Raji (cell line): ENCODE data around the gene CD320.

Experiments used
- POLR2A ChIP-seq: IDR thresholded peaks from 2 replicates; pipeline ENCODE4 v1.6.1; 2011; ENCODE audit warnings: low read depth, low read length, control low read depth; ENCODE audit not compliant: insufficient read depth

The CD320 gene

DNA sequence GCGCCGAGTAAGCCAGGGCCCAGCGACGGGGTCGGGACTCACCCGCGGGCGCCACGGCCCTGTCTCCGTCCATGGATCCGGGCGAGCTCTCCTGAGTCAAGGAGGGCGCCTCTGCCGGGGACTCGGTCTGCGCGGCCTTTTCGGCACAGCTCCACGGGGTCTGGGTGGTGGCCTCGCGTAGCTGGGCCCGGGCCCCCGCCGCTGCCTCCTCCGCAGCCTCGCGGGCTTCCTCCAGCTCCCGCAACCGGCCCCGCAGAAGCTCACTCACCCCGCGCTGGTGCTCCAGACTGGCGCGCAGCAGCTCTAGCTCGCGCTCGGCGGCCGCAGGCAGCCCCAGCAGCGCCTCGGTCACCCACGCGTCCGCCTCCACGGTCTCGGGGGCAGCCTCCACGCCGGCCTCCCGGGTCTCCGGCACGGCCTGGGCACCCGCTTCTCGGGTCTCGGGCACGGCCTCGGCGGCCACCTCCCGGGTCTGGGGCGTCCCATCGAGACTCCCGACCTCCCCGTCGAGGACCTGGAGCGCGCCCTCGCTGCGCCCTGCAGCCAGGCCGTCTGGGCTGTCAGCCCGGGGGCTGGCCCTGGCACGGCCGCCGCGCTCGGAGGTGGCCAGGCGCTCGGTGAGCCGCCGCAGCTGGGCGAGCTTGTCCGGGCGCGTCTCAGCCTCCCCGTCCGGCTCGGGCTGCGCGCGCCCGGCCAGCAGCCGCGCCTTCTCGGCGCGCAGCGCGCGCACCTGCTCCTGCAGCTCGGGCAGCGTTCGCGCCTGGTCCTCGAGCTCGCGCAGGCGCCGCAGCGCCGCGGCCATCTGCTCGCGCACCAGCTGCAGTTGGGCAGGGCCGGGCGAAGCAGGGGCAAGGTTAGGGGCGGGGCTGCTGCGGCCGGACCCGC, 26.5 kb upstream of the CD320 start:
- TF ChIP-seq POLR2A = no peak

DNA sequence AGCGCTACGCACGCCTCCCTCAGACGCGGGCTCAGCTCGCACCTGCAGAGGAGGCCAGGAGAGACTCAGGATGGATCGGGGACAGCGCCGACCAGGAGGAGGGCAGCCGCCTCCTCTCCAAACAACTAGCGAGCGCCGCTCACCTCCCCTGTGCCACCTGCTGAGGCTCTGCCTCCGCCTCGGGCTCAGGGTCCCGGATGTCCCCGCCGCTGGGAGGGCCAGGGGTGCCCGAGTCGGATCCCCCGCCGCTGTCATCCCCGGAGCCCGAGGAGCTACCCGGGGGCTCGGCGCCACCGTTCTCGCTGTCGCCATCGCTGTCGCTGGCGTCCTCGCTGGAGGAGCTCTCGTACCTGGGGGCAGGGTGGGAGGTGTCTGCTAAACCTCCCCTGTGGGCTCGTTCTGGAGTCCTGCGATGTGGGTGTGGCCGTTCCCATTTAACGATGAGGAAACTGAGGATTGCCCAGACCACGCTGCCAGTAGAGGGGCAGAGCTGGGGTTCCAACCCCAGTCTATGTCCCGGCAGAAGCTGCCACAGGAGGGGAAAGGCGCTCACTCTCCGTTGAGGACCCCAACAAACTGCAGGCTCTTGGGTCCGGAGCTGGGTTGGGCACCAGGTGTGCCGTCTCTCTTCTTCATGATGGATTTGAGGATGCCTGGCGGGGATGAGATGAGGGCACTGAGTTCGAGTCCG, 25.8 kb upstream of the CD320 start:
- TF ChIP-seq POLR2A = no peak

DNA sequence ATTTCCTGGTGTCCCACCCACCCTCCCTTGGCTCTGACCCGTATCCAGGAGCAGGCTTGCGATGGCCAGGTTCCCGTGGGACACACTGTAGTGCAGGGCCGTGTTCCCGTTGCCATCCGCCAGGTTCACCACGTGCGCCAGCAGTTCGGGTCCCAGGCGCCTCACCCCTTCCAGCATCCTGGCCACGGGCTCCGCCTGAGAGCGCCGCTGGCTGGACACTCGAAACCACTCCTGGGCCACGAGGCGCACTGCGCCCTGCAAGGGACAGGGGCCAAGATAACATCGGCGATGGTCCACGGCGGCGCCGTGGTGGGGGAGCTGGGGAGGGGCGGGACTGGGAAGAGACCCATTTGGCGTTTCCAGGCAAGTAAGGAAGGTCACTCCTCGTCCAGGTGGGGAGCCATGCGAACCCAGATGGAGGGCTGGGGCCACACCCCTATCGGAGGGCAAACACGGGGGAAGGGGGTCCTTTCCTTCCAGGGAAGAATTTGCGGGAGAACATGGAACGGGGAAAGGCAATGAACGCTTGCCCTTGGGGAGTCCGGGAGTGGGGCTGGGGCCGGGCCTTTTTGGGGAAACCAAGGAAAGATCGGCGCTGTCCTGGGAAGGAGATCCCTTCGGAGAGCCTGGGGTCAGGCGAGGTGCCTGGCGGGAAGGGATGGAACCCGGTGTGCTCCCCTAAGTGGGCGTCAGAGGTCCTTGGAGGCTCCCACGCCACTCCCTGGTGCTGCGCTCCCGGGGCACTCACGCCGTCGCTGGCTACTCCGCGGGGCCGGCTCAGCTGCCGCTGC, 25.0 kb upstream of the CD320 start:
- no peak for TF ChIP-seq POLR2A

DNA sequence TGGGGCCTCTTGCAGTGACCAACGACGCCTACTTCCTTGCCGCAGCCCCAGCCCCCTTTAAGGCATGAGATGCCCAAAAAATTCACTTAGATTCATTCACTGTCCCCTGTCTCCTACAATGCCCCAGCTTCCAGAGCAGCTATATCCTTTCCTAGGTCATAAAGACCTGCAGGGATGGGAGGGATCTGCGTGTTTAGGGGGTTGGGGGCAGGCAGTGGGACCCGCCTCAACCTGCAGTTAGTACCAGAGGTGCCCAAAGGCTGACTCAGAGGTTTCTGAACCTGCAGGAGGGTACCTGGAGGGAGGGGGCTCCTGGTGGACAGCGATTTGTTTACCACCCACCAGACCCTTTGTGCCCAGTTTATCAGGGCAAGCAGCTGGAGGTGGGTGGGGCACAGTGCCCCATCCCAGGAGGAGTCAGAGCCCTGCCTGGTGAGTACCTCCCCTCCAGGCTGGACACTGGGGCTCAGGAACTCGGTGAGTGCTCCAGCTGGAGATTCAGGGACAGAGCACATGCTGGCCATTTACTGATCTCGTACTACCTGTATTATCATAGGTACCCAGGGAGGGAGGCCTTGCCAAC, 23.2 kb upstream of the CD320 start:
- TF ChIP-seq POLR2A = no peak

DNA sequence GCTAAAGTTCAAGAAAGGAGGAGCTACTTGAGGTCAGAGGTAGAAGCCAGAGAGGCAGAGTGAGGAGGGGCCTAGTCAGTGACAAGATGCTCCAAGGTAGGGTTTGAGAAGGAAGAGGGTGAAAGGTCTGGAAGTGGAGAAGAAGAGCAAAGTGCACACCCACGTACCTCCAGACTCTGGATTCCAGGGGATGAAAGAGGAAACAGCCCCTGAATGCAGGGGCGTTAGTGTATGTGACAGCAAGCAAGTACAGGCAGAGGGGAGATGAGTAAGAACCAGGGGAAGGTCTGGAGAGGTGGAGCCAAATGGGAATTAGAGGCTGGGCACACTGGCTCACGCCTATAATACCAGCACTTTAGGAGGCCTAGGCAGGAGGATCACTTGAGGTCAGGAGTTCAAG, 21.8 kb upstream of the CD320 start:
- no peak for TF ChIP-seq POLR2A

DNA sequence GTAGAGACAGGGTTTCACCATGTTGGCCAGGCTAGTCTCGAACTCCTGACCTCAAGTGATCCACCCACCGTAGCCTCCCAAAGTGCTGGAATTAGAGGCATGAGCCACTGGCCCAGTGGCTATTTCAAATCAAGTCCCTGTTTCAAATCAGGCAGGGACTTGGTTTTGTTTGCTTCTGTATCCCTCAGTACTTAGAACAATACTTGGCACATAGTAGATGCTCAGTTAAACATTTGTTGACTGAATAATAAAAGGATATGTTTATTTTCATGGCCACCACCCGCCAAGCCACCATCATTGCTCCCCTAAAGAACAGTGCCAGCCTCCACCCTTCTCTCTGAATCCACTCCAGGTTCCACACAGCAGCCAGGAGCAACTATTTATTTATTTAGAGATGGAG, 17.3 kb upstream of the CD320 start:
- no peak for TF ChIP-seq POLR2A

DNA sequence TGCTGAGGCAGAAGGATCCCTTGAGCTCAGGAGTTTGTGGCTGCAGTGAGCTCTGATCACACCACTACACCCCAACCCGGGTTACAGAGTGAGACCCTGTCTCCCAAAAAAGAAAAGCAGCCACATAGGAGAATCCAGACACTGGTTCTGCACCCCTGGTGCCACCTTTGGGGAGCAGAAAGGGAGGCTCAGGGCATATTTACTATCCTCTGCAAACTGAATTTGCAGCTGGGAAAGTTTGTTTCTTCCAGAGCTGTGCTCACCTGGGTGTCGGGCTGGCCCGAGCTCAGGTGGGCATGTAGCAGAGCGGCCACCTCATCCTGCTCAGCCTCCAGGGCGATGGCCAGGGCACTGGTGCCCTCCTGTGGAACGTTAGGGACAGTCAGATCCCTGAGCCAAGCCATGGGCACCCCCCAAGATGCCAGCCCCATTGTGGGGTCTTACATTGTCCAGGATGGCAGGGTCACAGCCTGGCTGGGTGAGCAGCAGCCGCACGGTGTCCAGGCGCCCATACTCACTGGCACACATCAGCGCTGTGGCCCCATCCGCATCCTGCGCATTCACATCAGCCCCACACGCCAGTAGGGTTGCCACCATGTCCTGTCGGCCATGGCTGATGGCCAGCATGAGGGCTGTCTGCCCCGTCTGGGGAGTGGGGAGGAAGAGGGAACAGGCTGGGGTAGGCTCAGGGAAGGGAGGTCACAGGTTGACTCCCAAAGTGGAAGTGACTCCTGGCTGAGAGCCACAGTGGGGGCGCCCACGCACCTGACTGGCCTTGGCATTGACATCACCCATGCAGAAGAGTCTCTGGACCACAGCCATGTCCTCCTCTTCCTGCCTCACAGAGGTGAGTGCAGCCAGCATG, 16.3 kb upstream of the CD320 start:
- peak; percentile 73 for TF ChIP-seq POLR2A

DNA sequence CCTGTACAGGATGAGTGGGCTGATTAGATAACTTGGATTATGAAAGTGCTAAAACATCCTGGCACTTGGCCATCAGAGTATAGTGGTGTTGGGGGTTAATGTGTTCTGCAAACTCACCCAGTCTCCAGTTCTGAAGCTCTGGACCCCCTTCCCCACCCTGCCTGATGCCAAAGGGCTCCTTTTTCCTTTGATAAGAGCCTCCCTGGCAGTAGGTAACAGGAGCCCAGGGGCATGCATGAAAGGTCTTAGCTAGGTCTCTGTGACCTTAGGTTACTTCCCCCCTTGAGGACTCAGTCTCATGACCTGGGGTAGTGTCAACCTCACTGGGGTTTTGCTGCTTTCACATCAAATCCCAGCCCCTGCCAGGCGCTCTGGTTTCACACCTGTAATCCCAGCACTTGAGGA, 15.6 kb upstream of the CD320 start:
- no peak for TF ChIP-seq POLR2A

DNA sequence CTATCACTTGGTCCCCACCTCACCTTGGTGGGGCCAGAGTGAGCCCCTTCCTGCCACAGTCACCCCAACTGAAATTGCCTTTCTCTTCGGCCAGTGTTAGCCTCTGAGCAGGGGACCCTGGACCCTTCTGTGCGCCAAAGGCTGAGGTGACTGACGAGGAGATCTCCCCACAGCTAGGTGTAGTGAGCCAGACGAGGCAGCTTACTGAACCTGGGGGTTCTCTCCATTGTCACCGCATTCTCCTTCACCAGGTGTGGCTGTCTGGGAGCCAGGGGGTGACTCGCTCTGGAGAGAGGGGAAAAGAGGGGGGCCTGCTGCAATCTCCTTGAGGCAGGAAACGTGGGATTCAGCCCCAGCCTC, 14.5 kb upstream of the CD320 start:
- TF ChIP-seq POLR2A = no peak

DNA sequence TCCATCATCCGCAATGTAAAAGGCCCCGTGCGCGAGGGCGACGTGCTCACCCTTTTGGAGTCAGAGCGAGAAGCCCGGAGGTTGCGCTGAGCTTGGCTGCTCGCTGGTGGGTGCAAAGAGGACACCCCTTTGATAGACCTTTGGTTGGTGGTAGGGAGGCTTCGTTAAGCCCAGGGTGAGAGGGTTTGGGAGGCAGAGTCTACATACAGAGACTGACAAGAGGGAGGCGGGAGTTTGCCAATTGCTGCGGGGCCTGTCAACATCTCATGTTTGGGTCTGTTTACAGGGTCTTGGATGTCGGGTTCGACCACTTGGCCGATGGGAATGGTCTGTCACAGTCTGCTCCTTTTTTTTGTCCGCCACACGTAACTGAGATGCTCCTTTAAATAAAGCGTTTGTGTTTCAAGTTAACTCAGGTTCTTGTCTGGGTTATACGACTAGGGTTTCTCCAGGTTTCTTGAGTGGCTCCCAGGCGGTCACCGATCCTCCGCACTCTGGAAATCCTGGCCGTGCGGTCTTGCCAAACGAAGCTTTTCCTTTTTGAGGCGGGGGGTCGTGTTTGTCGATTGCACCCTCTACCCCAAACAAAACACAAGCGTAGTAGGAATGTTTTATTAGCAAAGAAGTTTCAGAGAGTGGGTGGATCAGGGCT, 14.0 kb upstream of the CD320 start:
- TF ChIP-seq POLR2A = no peak

DNA sequence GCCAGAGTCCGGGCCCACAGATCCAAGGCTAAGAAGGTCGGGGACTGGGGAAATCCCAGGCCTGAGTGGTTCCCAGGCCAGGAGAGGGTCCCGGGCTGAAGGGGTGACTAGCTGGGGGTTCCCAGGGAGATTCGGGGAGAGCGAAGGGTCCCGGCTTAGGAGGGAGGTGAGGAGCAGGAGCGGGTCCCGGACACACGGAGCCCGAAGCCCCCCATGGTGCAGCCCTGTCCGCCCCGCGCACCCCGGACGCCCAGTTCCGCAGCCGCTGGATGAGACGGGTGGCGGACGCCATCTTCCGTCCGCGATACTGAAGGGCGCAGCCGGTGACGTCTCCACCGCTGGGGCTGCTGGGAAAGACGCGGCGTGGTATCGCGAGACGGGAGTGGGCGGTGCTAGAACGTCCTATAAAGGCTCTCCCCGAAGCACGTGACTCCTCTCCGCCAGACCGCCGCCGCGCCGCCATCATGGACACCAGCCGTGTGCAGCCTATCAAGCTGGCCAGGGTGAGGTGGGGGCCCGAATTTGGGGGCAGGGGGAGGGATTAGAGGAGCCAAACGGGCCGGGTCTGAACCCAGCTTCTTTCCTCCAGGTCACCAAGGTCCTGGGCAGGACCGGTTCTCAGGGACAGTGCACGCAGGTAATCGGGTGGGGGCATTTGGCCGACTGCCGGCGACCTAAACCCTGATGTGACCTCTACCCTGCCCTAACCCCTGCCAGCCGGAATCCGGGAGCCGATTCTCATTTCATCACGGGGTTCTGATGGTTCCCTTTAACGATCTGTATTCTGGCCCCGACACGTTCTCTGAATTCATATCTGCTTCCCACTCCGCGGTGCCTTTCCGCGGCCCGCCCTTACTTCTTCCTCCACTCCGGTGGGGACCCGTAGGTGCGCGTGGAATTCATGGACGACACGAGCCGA, 13.2 kb upstream of the CD320 start, which contains the start of the genes NDUFA7 and RPS28:
Gene NDUFA7, minus strand, starts transcription at position 309 of the 919 bp plus-strand sequence. Its CDS starts 17 bp downstream, at position 292.
Gene RPS28, plus strand, starts transcription at position 430 of the 919 bp plus-strand sequence. Its CDS starts 35 bp downstream, at position 465.
- TF ChIP-seq POLR2A = peak; percentile 93

DNA sequence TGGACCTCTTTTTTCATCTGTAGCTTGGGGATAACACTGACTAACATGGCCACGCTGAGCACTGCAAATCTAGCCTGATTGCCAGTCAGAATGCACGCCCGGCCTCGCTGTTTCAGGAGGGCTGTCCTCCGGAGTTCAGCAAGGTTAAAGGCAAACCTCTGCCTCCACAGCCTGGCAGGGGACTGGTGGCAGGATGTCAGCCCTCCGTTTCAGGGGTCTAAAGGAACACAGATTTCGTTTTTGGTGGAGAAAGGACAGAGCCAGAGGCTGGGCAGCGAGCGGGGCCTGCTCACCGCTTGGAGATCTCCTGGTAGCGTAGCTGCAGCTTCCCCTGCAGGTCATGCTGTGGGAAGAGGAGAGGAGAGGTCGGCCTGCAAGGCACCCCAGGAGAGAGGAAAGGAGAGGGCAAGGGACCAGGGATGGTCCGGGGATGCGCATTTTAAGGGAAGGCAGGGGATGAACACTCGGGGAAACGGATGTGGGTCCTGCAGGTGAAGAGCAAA, 12.5 kb upstream of the CD320 start:
- TF ChIP-seq POLR2A = no peak
